WTC11 (cell line): ENCODE results near the gene SNRPA1.

Experiments used
- CTCF ChIP-seq: fragments of 200-600 bp; IDR thresholded peaks from 2 replicates; pipeline ENCODE4 v1.8.0; 2022; ENCODE audit warnings: antibody characterized with exemption
- JUN ChIP-seq: sonication (generic); formaldehyde crosslinking; IDR thresholded peaks from 2 replicates; pipeline ENCODE4 v1.8.0; 2023; ENCODE audit warnings: mild to moderate bottlenecking, missing genetic modification reagents
- PREB ChIP-seq: sonication (generic); formaldehyde crosslinking; IDR thresholded peaks from 2 replicates; pipeline ENCODE4 v1.8.1; 2022; ENCODE audit warnings: mild to moderate bottlenecking, missing genetic modification reagents, moderate library complexity, borderline replicate concordance
- ZMAT4 ChIP-seq: fragments of 250-450 bp; sonication (Bioruptor Pico); IDR thresholded peaks from 2 replicates; pipeline ENCODE4 v1.9.0; 2021; ENCODE audit warnings: mild to moderate bottlenecking
- ZNF425 ChIP-seq: fragments of 250-450 bp; sonication (Bioruptor Pico); conservative IDR thresholded peaks from 2 replicates; pipeline ENCODE4 v1.9.0; 2021; ENCODE audit warnings: mild to moderate bottlenecking

- no peak for TF ChIP-seq ZNF425 (CRISPR knock-in tag)
- TF ChIP-seq CTCF: no peak
- TF ChIP-seq PREB (CRISPR knock-in tag): no peak
- TF ChIP-seq ZMAT4 (CRISPR knock-in tag): no peak
- TF ChIP-seq JUN (CRISPR knock-in tag): no peak
These were observed 20.0 kb downstream of the SNRPA1 start for GRCh38 chr15:101275018-101275417.
